HG02610 (cell line): ENCODE data around the gene LEFTY2.
A peak's percentile ranks its signal among the peaks of the same experiment; 100 is the strongest.
"Not testable (repeated sequence)": the region's sequence is repeated elsewhere in the genome, so short reads cannot be mapped to it uniquely, and the experiment has no call there.

Experiments
- ATAC-seq: cut with Tn5 transposase; IDR thresholded peaks from one replicate; pipeline ENCODE4 v1.9.1; 2021; ENCODE audit warnings: mild to moderate bottlenecking, moderate library complexity; ENCODE audit not compliant: unreplicated experiment

The LEFTY2 gene

GRCh38 chr1:225954753-225955152, 13.7 kb upstream of the LEFTY2 start:
- no peak for ATAC-seq

- no peak for ATAC-seq
These were observed 12.3 kb upstream of the LEFTY2 start for GRCh38 chr1:225953315-225953714.

- no peak for ATAC-seq
These were observed 10.0 kb upstream of the LEFTY2 start for GRCh38 chr1:225950905-225951497.

- no peak for ATAC-seq
These were observed 8.0 kb upstream of the LEFTY2 start for GRCh38 chr1:225949041-225949440.

- no peak for ATAC-seq
These were observed 5.8 kb upstream of the LEFTY2 start for GRCh38 chr1:225946803-225947202.

- ATAC-seq, result no peak
These were observed 5.1 kb upstream of the LEFTY2 start for GRCh38 chr1:225946082-225946620.

- no peak for ATAC-seq
These were observed 4.5 kb upstream of the LEFTY2 start for GRCh38 chr1:225945564-225945963.

- peak; percentile 65 for ATAC-seq
These were observed 3.9 kb upstream of the LEFTY2 start for GRCh38 chr1:225944951-225945350.

GRCh38 chr1:225944387-225944786, 3.4 kb upstream of the LEFTY2 start:
- ATAC-seq, result no peak

GRCh38 chr1:225943582-225943981, 2.6 kb upstream of the LEFTY2 start:
- ATAC-seq, result no peak

- peak; percentile 69 for ATAC-seq
These were observed 1.6 kb upstream of the LEFTY2 start for GRCh38 chr1:225942574-225942973.

- ATAC-seq, result no peak
These were observed 862 bp upstream of the LEFTY2 start for GRCh38 chr1:225941942-225942222.

GRCh38 chr1:225940385-225941151, 452 bp downstream of the LEFTY2 start:
- ATAC-seq, result no peak

- not testable (repeated sequence) for ATAC-seq
These were observed 1.1 kb downstream of the LEFTY2 start for GRCh38 chr1:225939939-225940310.

- ATAC-seq, result not testable (repeated sequence)
These were observed 1.7 kb downstream of the LEFTY2 start for GRCh38 chr1:225939097-225939938.

GRCh38 chr1:225937048-225937968, 3.7 kb downstream of the LEFTY2 start:
- ATAC-seq, result no peak

GRCh38 chr1:225936523-225936922, 4.5 kb downstream of the LEFTY2 start:
- no peak for ATAC-seq

- not testable (repeated sequence) for ATAC-seq
These were observed 4.9 kb downstream of the LEFTY2 start for GRCh38 chr1:225936086-225936485.

- no peak for ATAC-seq
These were observed 6.3 kb downstream of the LEFTY2 start for GRCh38 chr1:225934711-225935110.

- ATAC-seq, result no peak
These were observed 7.9 kb downstream of the LEFTY2 start for GRCh38 chr1:225933072-225933471.
